ENCODE results near the gene RSRC1.
"Not testable (repeated sequence)": the region's sequence is repeated elsewhere in the genome, so short reads cannot be mapped to it uniquely, and the experiment has no call there.

Gene RSRC1

GRCh38 chr3:158384019-158384418, 274.1 kb downstream of the RSRC1 start:
- no peak for DNase-seq (ENCODE audit: low read depth in 1 of 2, low spot score in 1 of 2)

GRCh38 chr3:158395421-158395820, 285.5 kb downstream of the RSRC1 start:
- DNase-seq (ENCODE audit: low read depth in 1 of 2, low spot score in 1 of 2): no peak

- no peak for DNase-seq (ENCODE audit: low read depth in 1 of 2, low spot score in 1 of 2)
Measured at GRCh38 chr3:158402590-158402989, 292.7 kb downstream of the RSRC1 start.

- DNase-seq (ENCODE audit: low read depth in 1 of 2, low spot score in 1 of 2): no peak
Measured at GRCh38 chr3:158403013-158403412, 293.1 kb downstream of the RSRC1 start.

GRCh38 chr3:158404131-158404718, 294.3 kb downstream of the RSRC1 start:
- no peak for DNase-seq (ENCODE audit: low read depth in 1 of 2, low spot score in 1 of 2)

GRCh38 chr3:158405507-158405906, 295.6 kb downstream of the RSRC1 start:
- DNase-seq (ENCODE audit: low read depth in 1 of 2, low spot score in 1 of 2): no peak

GRCh38 chr3:158407844-158408517, 298.1 kb downstream of the RSRC1 start:
- no peak for DNase-seq (ENCODE audit: low read depth in 1 of 2, low spot score in 1 of 2)

GRCh38 chr3:158408518-158408897, 298.6 kb downstream of the RSRC1 start:
- DNase-seq (ENCODE audit: low read depth in 1 of 2, low spot score in 1 of 2): not testable (repeated sequence)

- no peak for DNase-seq (ENCODE audit: low read depth in 1 of 2, low spot score in 1 of 2)
Measured at GRCh38 chr3:158418035-158418434, 308.1 kb downstream of the RSRC1 start.

- DNase-seq (ENCODE audit: low read depth in 1 of 2, low spot score in 1 of 2): no peak
Measured at GRCh38 chr3:158419820-158420653, 310.1 kb downstream of the RSRC1 start.

- no peak for DNase-seq (ENCODE audit: low read depth in 1 of 2, low spot score in 1 of 2)
Measured at GRCh38 chr3:158420654-158421396, 310.9 kb downstream of the RSRC1 start.

- no peak for DNase-seq (ENCODE audit: low read depth in 1 of 2, low spot score in 1 of 2)
Measured at GRCh38 chr3:158430448-158430847, 320.6 kb downstream of the RSRC1 start.

- DNase-seq (ENCODE audit: low read depth in 1 of 2, low spot score in 1 of 2): no peak
Measured at GRCh38 chr3:158430968-158431367, 321.1 kb downstream of the RSRC1 start.

GRCh38 chr3:158431829-158432228, 321.9 kb downstream of the RSRC1 start:
- DNase-seq (ENCODE audit: low read depth in 1 of 2, low spot score in 1 of 2): no peak

GRCh38 chr3:158434412-158435038, 324.6 kb downstream of the RSRC1 start:
- no peak for DNase-seq (ENCODE audit: low read depth in 1 of 2, low spot score in 1 of 2)

- no peak for DNase-seq (ENCODE audit: low read depth in 1 of 2, low spot score in 1 of 2)
Measured at GRCh38 chr3:158443632-158444031, 333.7 kb downstream of the RSRC1 start.

GRCh38 chr3:158447408-158447807, 337.5 kb downstream of the RSRC1 start:
- DNase-seq (ENCODE audit: low read depth in 1 of 2, low spot score in 1 of 2): no peak

- DNase-seq (ENCODE audit: low read depth in 1 of 2, low spot score in 1 of 2): no peak
Measured at GRCh38 chr3:158451405-158452055, 341.6 kb downstream of the RSRC1 start.

- DNase-seq (ENCODE audit: low read depth in 1 of 2, low spot score in 1 of 2): no peak
Measured at GRCh38 chr3:158452334-158452733, 342.4 kb downstream of the RSRC1 start.

- no peak for DNase-seq (ENCODE audit: low read depth in 1 of 2, low spot score in 1 of 2)
Measured at GRCh38 chr3:158453004-158453403, 343.1 kb downstream of the RSRC1 start.

- no peak for DNase-seq (ENCODE audit: low read depth in 1 of 2, low spot score in 1 of 2)
Measured at GRCh38 chr3:158453865-158454264, 344.0 kb downstream of the RSRC1 start.
